GM13976 (cell line): ENCODE data around the gene ZW10.

Experiments
- DNase-seq: peaks from one replicate; pipeline ENCODE4 v3.0.0; 2012; ENCODE audit warnings: low spot score
- CTCF ChIP-seq: IDR thresholded peaks from 2 replicates; pipeline ENCODE4 v1.5.1; 2012; ENCODE audit warnings: borderline replicate concordance, mild to moderate bottlenecking; ENCODE audit not compliant: insufficient read depth; ENCODE audit errors: extremely low read depth, missing control alignments, control extremely low read depth
- in situ Hi-C: fragments of 300-500 bp; cut with MboI; formaldehyde crosslinking; loops from one replicate; pipeline ENCODE4 v1.12.0; 2022; ENCODE audit warnings: low sequenced_read_pairs, mixed read lengths, inconsistent platforms; ENCODE audit not compliant: unreplicated experiment

The ZW10 gene

DNA sequence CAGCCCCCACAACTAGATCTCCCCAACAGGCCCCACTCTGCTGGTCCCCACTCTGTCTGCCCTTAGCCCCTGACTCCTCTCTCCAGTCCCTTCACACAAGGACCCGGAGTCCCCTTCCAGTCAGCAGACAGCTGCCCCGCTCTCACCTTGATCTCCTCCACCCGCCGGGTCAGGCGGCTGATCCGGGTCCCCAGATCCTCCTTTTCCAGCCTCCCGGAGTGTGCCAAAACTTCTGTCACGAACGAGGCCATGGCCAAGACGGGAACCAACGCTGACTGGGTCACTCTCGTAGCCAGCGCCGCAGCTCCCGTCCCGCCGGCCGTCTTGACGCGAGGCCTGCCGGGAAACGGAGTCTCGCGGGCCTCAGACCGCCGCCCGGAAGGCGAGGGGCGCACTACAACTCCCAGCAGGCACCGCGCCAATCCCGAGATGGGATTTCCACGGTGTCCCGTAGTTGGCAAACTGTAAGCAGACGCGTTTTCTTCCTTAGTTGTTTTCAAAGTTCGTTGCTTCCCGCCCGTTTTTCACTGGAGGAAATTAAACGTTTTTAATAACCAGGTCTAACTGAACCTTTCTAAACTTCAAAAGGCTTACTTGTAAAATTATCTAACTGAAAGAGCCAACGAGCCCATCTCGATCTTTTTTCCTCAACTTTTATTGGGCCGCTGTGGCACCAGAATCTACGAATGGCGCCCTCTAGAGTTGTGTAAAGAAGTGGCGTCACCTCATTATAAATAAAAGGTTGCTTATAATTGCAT, at the start of gene ZW10:
Gene ZW10 (minus strand): TSS at position 277 of the 758 bp plus-strand sequence. CDS start 26 bp downstream, at position 251.
- peak; percentile 90 for DNase-seq
- in situ Hi-C loops = no loop called here
- peak; percentile 51 for TF ChIP-seq CTCF

DNA sequence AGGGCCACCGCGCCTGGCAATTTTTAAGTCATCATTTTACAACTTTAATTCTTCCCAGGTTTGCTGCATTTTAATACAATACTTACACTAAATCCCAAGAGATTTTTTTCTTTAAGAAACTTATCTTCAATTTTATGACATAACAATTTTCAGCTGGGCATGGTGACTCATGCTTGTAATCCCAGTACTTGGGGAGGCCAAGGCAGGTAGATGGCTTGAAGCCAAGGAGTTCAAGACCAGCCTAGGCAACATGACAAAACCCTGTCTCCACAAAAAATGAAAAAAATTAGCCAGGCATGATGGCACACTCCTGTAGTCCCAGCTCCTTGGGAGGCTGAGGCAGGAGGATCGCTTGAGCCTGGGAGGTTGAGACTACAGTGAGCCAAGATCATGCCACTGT, 44.9 kb upstream of the ZW10 start:
- in situ Hi-C loops = no loop called here
- TF ChIP-seq CTCF = no peak
- DNase-seq = no peak

GRCh38 chr11:113817626-113818025, 44.1 kb upstream of the ZW10 start:
- in situ Hi-C loops = no loop called here
- no peak for DNase-seq
- no peak for TF ChIP-seq CTCF

DNA sequence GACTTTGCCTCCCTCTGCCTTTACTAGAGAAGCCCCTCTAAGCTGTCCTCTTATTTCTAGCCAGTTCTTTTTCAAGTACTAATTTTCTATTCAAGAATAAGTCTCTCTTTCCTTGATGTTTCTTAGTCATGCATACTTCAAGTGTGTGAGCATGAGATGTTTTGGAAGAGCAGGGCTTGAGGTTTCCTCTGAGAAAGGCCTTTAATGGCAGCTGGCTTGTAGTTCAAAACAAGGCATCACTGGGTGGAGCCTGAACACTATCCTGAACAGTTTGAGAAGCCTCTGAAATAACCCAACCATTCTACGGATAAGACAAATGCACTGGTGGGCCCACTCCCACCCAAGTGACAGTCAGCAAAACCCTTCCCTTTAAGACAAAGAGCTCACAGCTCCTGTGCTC, 43.7 kb upstream of the ZW10 start:
- TF ChIP-seq CTCF = no peak
- DNase-seq = no peak
- in situ Hi-C loops = no loop called here

DNA sequence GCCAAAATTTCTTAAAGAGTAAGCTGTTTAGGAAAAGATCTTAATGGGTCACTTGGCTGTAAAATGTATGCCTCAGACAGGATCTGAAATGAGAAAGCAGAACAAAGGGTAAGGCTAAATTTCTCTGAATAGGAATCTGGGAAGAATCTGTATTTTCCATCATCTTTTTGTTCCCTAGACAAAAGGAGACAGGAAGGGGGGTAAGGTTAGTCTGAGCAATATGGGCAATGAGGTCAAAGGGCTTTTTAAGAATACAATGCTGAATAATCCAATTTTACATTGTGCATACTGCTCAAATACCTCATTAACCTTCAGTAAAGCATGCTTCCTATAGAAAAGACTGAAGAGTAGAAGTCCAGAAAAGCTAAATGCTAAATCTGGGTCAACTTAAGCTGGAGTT, 40.7 kb upstream of the ZW10 start:
- in situ Hi-C loops = no loop called here
- no peak for DNase-seq
- TF ChIP-seq CTCF = no peak

DNA sequence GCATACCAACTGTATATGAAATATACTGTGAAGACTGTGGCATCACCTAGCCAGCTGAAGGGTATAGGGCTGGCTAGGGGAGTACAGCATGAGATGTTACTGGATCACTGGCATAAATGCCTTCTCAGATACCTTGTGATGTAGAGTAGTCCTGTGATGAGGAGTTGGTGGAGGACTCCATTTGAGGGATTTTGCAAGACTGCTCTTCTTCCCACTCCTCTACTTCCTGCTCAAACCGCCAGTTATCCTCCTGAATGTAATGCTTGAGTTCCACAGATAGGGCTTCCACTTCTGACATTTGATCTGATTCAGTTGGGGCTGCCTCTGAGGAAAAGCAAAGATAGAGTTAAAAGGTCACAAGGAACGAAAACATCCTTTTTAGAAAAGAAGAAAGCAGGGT, 35.4 kb upstream of the ZW10 start:
- no peak for DNase-seq
- no peak for TF ChIP-seq CTCF
- in situ Hi-C loops = no loop called here
